Activated naive CD8-positive, alpha-beta T cell treated with anti-CD3 and anti-CD28 coated beads, Interleukin-2, amount 50 U/mL, for 24 hours (primary cell): Measurements from ENCODE around the gene ULBP1.
"Not testable (repeated sequence)": the region's sequence is repeated elsewhere in the genome, so short reads cannot be mapped to it uniquely, and the experiment has no call there.

ENCODE experiments used
- ATAC-seq: fragments of 150-1000 bp; cut with Tn5 transposase; one replicate; pipeline ENCODE4 v1.10.0; 2021
- DNase-seq: peaks from one replicate; pipeline ENCODE4 v3.0.0; 2021
- H3K27ac Mint-ChIP-seq: one replicate; pipeline ENCODE4 v1.8.0; 2021; ENCODE audit warnings: mild to moderate bottlenecking, mixed read lengths
- H3K27me3 Mint-ChIP-seq: one replicate; pipeline ENCODE4 v1.8.0; 2021; ENCODE audit warnings: mixed read lengths
- H3K36me3 Mint-ChIP-seq: one replicate; pipeline ENCODE4 v1.8.0; 2021; ENCODE audit warnings: low read depth, mixed read lengths
- H3K4me1 Mint-ChIP-seq: one replicate; pipeline ENCODE4 v1.8.0; 2021; ENCODE audit warnings: mixed read lengths
- H3K4me3 Mint-ChIP-seq: one replicate; pipeline ENCODE4 v1.8.0; 2021; ENCODE audit warnings: mild to moderate bottlenecking, moderate library complexity, mixed read lengths
- H3K9me3 Mint-ChIP-seq: one replicate; pipeline ENCODE4 v1.8.0; 2021; ENCODE audit warnings: mixed read lengths

The ULBP1 gene

GRCh38 chr6:149939909-149940671 lies 23.7 kb upstream of the ULBP1 start:
- H3K4me3 Mint-ChIP-seq = peak overlapping the region; percentile 18
- peaks cover 64% of the 10 kb centered on the region for H3K27me3 Mint-ChIP-seq
- H3K27ac Mint-ChIP-seq = no peak overlapping the region
- no peak for ATAC-seq
- H3K9me3 Mint-ChIP-seq = no peaks in the 10 kb centered on the region
- H3K4me1 Mint-ChIP-seq = peaks cover 35% of the 10 kb centered on the region
- no peaks in the 10 kb centered on the region for H3K36me3 Mint-ChIP-seq
- no peak for DNase-seq

- ATAC-seq (no peak), DNase-seq (no peak)
- Mint-ChIP-seq H3K27me3 (peaks cover 60% of the 10 kb centered on the region), H3K27ac (no peak overlapping the region), H3K36me3 (no peaks in the 10 kb centered on the region), H3K9me3 (no peaks in the 10 kb centered on the region), H3K4me1 (peaks cover 34% of the 10 kb centered on the region), H3K4me3 (peak overlapping the region; percentile 18)
Measured at GRCh38 chr6:149940672-149940982, 23.1 kb upstream of the ULBP1 start.

DNA sequence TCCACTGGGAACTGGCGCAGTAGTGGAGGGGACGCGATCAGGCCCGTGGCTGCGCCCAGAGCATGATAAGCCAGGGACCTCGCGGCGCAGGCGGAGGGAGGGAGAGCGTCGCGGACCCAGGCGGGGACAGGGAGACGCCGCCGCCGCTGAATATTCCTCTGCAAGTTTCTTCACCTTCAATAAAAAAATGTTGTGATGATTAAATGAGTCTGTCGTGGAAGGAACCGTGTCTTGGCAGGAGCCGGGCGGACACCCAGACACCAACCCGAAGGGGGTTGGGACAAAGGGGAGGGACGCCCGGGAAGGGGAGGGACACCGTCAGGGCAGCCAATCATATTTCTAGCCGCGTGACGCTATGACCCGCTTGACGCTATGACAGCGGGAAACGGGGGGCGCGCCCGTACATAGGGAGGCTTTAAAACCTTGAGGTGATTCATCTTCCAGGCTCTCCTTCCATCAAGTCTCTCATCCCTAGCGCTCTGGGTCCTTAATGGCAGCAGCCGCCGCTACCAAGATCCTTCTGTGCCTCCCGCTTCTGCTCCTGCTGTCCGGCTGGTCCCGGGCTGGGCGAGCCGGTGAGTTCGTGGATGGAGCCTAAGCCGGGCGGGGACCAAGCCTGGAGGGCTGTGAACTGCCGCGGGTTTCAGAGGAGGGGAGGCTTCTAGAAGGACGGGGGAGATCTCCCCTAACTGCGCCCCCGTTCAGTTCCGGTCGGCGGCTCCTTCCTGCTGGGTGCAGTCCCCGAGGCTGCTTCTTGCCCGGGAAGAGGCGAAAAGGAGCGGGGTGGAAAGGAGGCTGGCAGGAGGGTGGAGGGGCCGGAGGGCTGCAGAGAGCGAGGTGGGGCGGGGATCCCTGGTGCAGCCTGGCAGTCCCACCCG lies 21.9 kb upstream of the ULBP1 start, which contains the start of gene ULBP2:
Gene ULBP2, plus strand, starts transcription at position 432 of the 878 bp plus-strand sequence. Its CDS starts 59 bp downstream, at position 491.
- Mint-ChIP-seq H3K27ac (peak within 1 kb of the TSS; percentile 54), H3K9me3 (no peaks in the 10 kb centered on the region), H3K4me3 (peak within 1 kb of the TSS; percentile 85), H3K27me3 (peaks cover 51% of the 10 kb centered on the region), H3K4me1 (peaks cover 34% of the 10 kb centered on the region), H3K36me3 (no peaks in the 10 kb centered on the region)
- peak; percentile 84 for DNase-seq
- ATAC-seq = peak; percentile 87

DNA sequence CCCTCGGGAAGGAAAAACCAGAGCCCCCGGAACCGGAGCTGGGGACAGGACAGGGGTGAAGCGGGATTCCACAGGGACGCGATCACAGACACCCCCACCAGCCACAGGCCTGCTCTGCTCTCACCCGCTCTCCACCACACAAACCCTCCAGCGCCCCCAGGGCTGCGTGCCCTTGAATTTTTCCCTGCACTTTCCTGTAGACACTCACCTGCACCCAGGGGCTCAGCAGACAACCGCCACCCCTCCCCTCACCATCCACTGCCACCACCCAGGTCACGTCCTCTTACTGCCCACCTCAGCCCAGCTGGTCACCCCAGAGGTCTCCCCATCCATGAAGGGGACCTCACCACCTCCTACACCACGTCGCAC lies 21.3 kb upstream of the ULBP1 start:
- Mint-ChIP-seq H3K4me3 (peak overlapping the region; percentile 43), H3K27me3 (peaks cover 45% of the 10 kb centered on the region), H3K4me1 (peaks cover 34% of the 10 kb centered on the region), H3K27ac (no peak overlapping the region), H3K9me3 (no peaks in the 10 kb centered on the region), H3K36me3 (no peaks in the 10 kb centered on the region)
- DNase-seq = no peak
- ATAC-seq = no peak

GRCh38 chr6:149943321-149943720 lies 20.4 kb upstream of the ULBP1 start:
- not testable (repeated sequence) for H3K9me3 Mint-ChIP-seq, H3K4me3 Mint-ChIP-seq, DNase-seq, H3K36me3 Mint-ChIP-seq, ATAC-seq, H3K27ac Mint-ChIP-seq
- peaks cover 28% of the 10 kb centered on the region for H3K4me1 Mint-ChIP-seq
- peaks cover 44% of the 10 kb centered on the region for H3K27me3 Mint-ChIP-seq

DNA sequence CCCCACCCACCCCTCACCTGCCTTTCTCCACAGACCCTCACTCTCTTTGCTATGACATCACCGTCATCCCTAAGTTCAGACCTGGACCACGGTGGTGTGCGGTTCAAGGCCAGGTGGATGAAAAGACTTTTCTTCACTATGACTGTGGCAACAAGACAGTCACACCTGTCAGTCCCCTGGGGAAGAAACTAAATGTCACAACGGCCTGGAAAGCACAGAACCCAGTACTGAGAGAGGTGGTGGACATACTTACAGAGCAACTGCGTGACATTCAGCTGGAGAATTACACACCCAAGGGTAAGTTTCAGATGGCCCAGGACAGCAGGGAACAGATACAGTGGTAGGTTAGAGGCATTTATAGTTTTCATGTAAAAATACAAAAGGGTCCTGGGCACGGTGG lies 18.5 kb upstream of the ULBP1 start:
- H3K27ac Mint-ChIP-seq, ATAC-seq, H3K36me3 Mint-ChIP-seq, H3K4me3 Mint-ChIP-seq, H3K9me3 Mint-ChIP-seq, DNase-seq: not testable (repeated sequence)
- Mint-ChIP-seq H3K4me1 (peaks cover 14% of the 10 kb centered on the region), H3K27me3 (peaks cover 41% of the 10 kb centered on the region)

GRCh38 chr6:149946631-149947030 lies 17.1 kb upstream of the ULBP1 start:
- H3K27me3 Mint-ChIP-seq = peaks cover 47% of the 10 kb centered on the region
- not testable (repeated sequence) for H3K4me1 Mint-ChIP-seq, ATAC-seq, H3K27ac Mint-ChIP-seq, DNase-seq, H3K9me3 Mint-ChIP-seq, H3K4me3 Mint-ChIP-seq, H3K36me3 Mint-ChIP-seq

GRCh38 chr6:149947533-149947932 lies 16.2 kb upstream of the ULBP1 start:
- ATAC-seq, H3K4me1 Mint-ChIP-seq, DNase-seq, H3K4me3 Mint-ChIP-seq, H3K36me3 Mint-ChIP-seq, H3K9me3 Mint-ChIP-seq, H3K27ac Mint-ChIP-seq: not testable (repeated sequence)
- peaks cover 49% of the 10 kb centered on the region for H3K27me3 Mint-ChIP-seq

DNA sequence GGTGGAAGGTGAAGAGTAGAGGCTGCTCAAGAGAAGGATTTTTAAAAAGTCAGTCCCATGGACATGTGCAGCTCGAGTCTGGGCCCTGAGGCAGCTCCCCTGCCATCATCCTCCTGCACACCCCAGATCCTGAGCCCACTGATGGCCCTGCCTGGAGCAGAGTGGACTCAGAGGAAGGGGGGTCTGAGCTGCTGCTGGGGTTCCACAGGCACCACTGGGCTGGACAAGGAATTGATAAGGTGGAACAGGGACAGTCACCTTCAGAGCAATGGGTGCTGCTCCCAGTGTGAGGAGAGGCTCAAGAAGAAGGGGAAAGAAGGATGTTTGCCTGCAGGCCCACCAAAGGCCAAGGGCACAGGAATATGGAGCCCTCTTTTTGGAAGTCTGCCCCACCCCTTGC lies 15.7 kb upstream of the ULBP1 start:
- no peak for DNase-seq
- no peak for ATAC-seq
- no peaks in the 10 kb centered on the region for H3K36me3 Mint-ChIP-seq
- H3K4me3 Mint-ChIP-seq = no peak overlapping the region
- H3K9me3 Mint-ChIP-seq = no peaks in the 10 kb centered on the region
- no peak overlapping the region for H3K27ac Mint-ChIP-seq
- no peaks in the 10 kb centered on the region for H3K4me1 Mint-ChIP-seq
- H3K27me3 Mint-ChIP-seq = peaks cover 52% of the 10 kb centered on the region

DNA sequence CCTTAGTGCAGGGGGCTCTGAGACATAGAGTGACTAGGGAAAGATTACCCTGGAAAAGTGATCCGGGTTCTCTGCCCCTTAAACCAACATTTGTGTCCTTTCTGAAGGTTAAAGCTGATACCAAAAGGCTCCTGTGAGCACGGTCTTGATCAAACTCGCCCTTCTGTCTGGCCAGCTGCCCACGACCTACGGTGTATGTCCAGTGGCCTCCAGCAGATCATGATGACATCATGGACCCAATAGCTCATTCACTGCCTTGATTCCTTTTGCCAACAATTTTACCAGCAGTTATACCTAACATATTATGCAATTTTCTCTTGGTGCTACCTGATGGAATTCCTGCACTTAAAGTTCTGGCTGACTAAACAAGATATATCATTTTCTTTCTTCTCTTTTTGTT lies 15.1 kb upstream of the ULBP1 start:
- ATAC-seq (no peak), DNase-seq (no peak)
- Mint-ChIP-seq H3K27me3 (peaks cover 56% of the 10 kb centered on the region), H3K4me1 (no peaks in the 10 kb centered on the region), H3K36me3 (no peaks in the 10 kb centered on the region), H3K9me3 (no peaks in the 10 kb centered on the region), H3K4me3 (no peak overlapping the region), H3K27ac (no peak overlapping the region)

- no peak for DNase-seq
- no peaks in the 10 kb centered on the region for H3K9me3 Mint-ChIP-seq
- no peaks in the 10 kb centered on the region for H3K36me3 Mint-ChIP-seq
- H3K4me1 Mint-ChIP-seq = peaks cover 5% of the 10 kb centered on the region
- H3K27ac Mint-ChIP-seq = no peak overlapping the region
- ATAC-seq = no peak
- no peak overlapping the region for H3K4me3 Mint-ChIP-seq
- peaks cover 60% of the 10 kb centered on the region for H3K27me3 Mint-ChIP-seq
Measured at GRCh38 chr6:149950423-149950822, 13.3 kb upstream of the ULBP1 start.

- Mint-ChIP-seq H3K4me3 (no peak overlapping the region), H3K27me3 (peaks cover 67% of the 10 kb centered on the region), H3K36me3 (no peaks in the 10 kb centered on the region), H3K27ac (no peak overlapping the region), H3K9me3 (no peaks in the 10 kb centered on the region), H3K4me1 (peaks cover 7% of the 10 kb centered on the region)
- ATAC-seq = no peak
- no peak for DNase-seq
Measured at GRCh38 chr6:149951096-149951495, 12.6 kb upstream of the ULBP1 start.

DNA sequence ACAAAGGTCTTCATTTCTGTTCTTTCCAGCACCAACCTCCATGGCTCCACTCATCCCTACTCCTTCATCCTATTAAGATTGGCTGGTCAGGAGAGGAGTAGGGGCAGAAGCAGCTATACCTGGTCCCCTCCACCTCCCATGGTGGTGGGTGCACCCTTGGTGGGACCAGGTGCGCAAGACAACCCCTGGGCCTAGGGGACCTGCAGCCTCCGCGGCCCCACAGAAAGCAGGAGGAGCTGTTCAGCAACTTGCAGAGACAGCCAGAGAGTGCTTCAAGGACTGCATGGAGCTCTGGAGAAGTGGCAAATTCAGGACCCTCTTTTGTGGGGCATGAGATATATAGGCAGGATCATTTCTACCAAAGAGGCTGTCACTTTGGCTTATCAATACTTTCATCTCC lies 12.1 kb upstream of the ULBP1 start:
- no peaks in the 10 kb centered on the region for H3K36me3 Mint-ChIP-seq
- peaks cover 7% of the 10 kb centered on the region for H3K4me1 Mint-ChIP-seq
- DNase-seq = no peak
- ATAC-seq = no peak
- no peaks in the 10 kb centered on the region for H3K9me3 Mint-ChIP-seq
- no peak overlapping the region for H3K4me3 Mint-ChIP-seq
- H3K27me3 Mint-ChIP-seq = peaks cover 67% of the 10 kb centered on the region
- no peak overlapping the region for H3K27ac Mint-ChIP-seq

DNA sequence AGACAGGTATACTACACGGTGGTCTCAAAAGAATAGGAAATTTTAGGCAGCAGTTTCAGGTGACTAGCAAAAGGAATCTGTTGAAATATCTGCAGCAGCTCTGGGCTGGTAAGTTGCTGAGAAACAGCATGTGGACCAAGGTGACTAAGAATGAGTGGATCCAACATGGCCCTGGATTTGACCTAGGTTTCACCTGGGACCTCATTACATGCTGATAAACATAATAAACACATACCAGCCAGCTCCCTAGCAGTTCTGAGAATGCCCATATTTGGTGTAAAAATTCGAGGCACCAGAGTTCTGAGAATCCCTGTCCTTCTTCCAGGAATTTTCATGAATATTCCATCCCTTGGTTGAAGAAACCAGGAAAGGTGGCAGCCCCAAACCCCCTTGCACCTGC lies 10.4 kb upstream of the ULBP1 start:
- not testable (repeated sequence) for DNase-seq, H3K27ac Mint-ChIP-seq, ATAC-seq, H3K4me3 Mint-ChIP-seq, H3K36me3 Mint-ChIP-seq, H3K9me3 Mint-ChIP-seq, H3K4me1 Mint-ChIP-seq
- H3K27me3 Mint-ChIP-seq = peaks cover 78% of the 10 kb centered on the region

GRCh38 chr6:149953934-149954327 lies 9.8 kb upstream of the ULBP1 start:
- not testable (repeated sequence) for H3K4me3 Mint-ChIP-seq, DNase-seq, H3K9me3 Mint-ChIP-seq, H3K27ac Mint-ChIP-seq, H3K36me3 Mint-ChIP-seq, H3K4me1 Mint-ChIP-seq
- ATAC-seq = peak; percentile 88
- H3K27me3 Mint-ChIP-seq = peaks cover 82% of the 10 kb centered on the region
